K562 (cell line): Measurements from ENCODE around the gene FRMD4B. TPM values are rescaled to one million over a fixed set of nuclear protein-coding genes. Genes with fewer than 3 reads are reported as not detected.

Source experiments
- ATAC-seq: fragments of 200-7000 bp; cut with Tn5 transposase; 3 replicates; pipeline ENCODE4 v1.9.1; 2020; ENCODE audit warnings: moderate library complexity
- BruUV-seq: library from RNA; stranded (reverse); fragments of 400-500 nt; replicated peaks from 2 replicates; lab custom pipeline; 2021; lab: Mats Ljungman, UMichigan
- CTCF ChIA-PET: fragments of 300-600 bp; formaldehyde crosslinking; extraction: SDS; loops from one replicate; lab custom pipeline; 2021; ENCODE audit warnings: low intra/inter-chr PET ratio; lab: Yijun Ruan, JAX
- POLR2A ChIA-PET: fragments of 300-600, 350-650 bp; sonication (Branson Sonifier 250); formaldehyde crosslinking; extraction: SDS; loops from one replicate; lab custom pipeline; 2021; ENCODE audit warnings: antibody characterized with exemption, inconsistent platforms; lab: Yijun Ruan, JAX
- DNase-seq, 4 experiments: peaks; one replicate each; pipeline versions ENCODE4 v3.0.0 to v3.0.0-alpha.2; 2011 to 2018; ENCODE audit warnings: low spot score in 3 of 4, mixed read lengths in 3 of 4; ENCODE audit errors: extremely low read depth in 1 of 4
- FAIRE-seq: peaks from 2 replicates; lab custom pipeline; 2011; peaks lifted over from hg19 to GRCh38; lab: Jason Lieb, UNC
- H2AFZ ChIP-seq: 2 replicates; pipeline ENCODE4 v1.6.0; 2011; ENCODE audit warnings: low read depth, low read length, control low read depth, inconsistent platforms
- H3K27ac ChIP-seq: fragments of 200-600 bp; 3 replicates; pipeline ENCODE4 v1.8.0; 2011; ENCODE audit warnings: low read depth, mild to moderate bottlenecking, control low read depth, inconsistent platforms, low read length, moderate library complexity, mixed read lengths; ENCODE audit errors: extremely low read depth
- H3K27me3 ChIP-seq, 2 experiments: fragments of 300-600 bp in 1 of 2; 2 replicates in 1 of 2; 3 replicates in 1 of 2; pipeline versions ENCODE4 v1.6.0 to v1.8.0; 2011; ENCODE audit warnings: inconsistent platforms in 2 of 2, low read length in 2 of 2, mild to moderate bottlenecking in 1 of 2, mixed read lengths in 1 of 2, moderate library complexity in 1 of 2; ENCODE audit not compliant: control insufficient read depth in 2 of 2, insufficient read depth in 2 of 2
- H3K36me3 ChIP-seq: fragments of 300-600 bp; 3 replicates; pipeline ENCODE4 v1.8.0; 2011; ENCODE audit warnings: mild to moderate bottlenecking, low read length, inconsistent platforms; ENCODE audit not compliant: control insufficient read depth, insufficient read depth
- H3K4me1 ChIP-seq, 2 experiments: fragments of 200-600 bp in 1 of 2; replicated peaks in 1 of 2; 2 replicates in 1 of 2; 3 replicates in 1 of 2; pipeline versions ENCODE4 v1.5.1 to v1.8.0; 2011; ENCODE audit warnings: inconsistent platforms in 2 of 2, low read length in 2 of 2, mild to moderate bottlenecking in 1 of 2, mixed read lengths in 1 of 2, moderate library complexity in 1 of 2; ENCODE audit not compliant: control insufficient read depth in 2 of 2, insufficient read depth in 2 of 2
- H3K4me2 ChIP-seq: 2 replicates; pipeline ENCODE4 v1.6.1; 2011; ENCODE audit warnings: low read length, control low read depth, inconsistent platforms, mixed read lengths; ENCODE audit not compliant: insufficient read depth
- H3K4me3 ChIP-seq: fragments of 200-600 bp; sonication (generic), shearing (Covaris generic); 2 replicates; pipeline ENCODE4 v1.5.1; 2016; ENCODE audit warnings: control low read depth, inconsistent platforms
- H3K79me2 ChIP-seq: fragments of 200-600 bp; 3 replicates; pipeline ENCODE4 v1.8.0; 2011; ENCODE audit warnings: low read length, inconsistent platforms; ENCODE audit not compliant: control insufficient read depth, insufficient read depth
- H3K9ac ChIP-seq, 2 experiments: 2 replicates each; pipeline versions ENCODE4 v1.6.0 to v1.6.1; 2011; ENCODE audit warnings: low read depth in 2 of 2, low read length in 2 of 2, control low read depth in 1 of 2, inconsistent platforms in 1 of 2, mild to moderate bottlenecking in 1 of 2, mixed read lengths in 1 of 2; ENCODE audit not compliant: insufficient read depth in 1 of 2
- H3K9me1 ChIP-seq: one replicate; pipeline ENCODE4 v1.6.0; 2011; ENCODE audit warnings: inconsistent platforms, mild to moderate bottlenecking, low read length, moderate library complexity; ENCODE audit not compliant: control insufficient read depth, insufficient read depth
- H3K9me3 ChIP-seq: replicated peaks from 2 replicates; pipeline ENCODE4 v1.5.1; 2011; ENCODE audit warnings: low read depth, low read length, inconsistent platforms; ENCODE audit not compliant: control insufficient read depth, insufficient read depth
- H4K20me1 ChIP-seq: replicated peaks from 2 replicates; pipeline ENCODE4 v1.6.1; 2011; ENCODE audit warnings: low read length, inconsistent platforms, mixed read lengths; ENCODE audit not compliant: control insufficient read depth, insufficient read depth
- KLF1 ChIP-seq: fragments of 450-650 bp; IDR thresholded peaks from 2 replicates; pipeline ENCODE4 v1.6.1; 2016; ENCODE audit warnings: missing genetic modification characterization, missing compliant biosample characterization
- LCOR ChIP-seq: sonication (generic); formaldehyde crosslinking; IDR thresholded peaks from 2 replicates; pipeline ENCODE4 v1.8.0; 2022; ENCODE audit warnings: mild to moderate bottlenecking, missing genetic modification reagents
- LEF1 ChIP-seq: fragments of 450-650 bp; IDR thresholded peaks from 2 replicates; pipeline ENCODE4 v1.6.1; 2016; ENCODE audit warnings: mild to moderate bottlenecking
- MAFG ChIP-seq: fragments of 450-650 bp; conservative IDR thresholded peaks from 2 replicates; pipeline ENCODE4 v1.6.1; 2016; ENCODE audit warnings: missing genetic modification characterization, missing compliant biosample characterization
- MYNN ChIP-seq, 2 experiments: sonication (generic); formaldehyde crosslinking in 1 of 2; IDR thresholded peaks; 2 replicates each; pipeline versions ENCODE4 v1.5.0 to v1.6.1; 2016 to 2020; ENCODE audit warnings: antibody characterized with exemption in 1 of 2, missing genetic modification reagents in 1 of 2
- NFRKB ChIP-seq: fragments of 450-650 bp; IDR thresholded peaks from 2 replicates; pipeline ENCODE4 v1.6.1; 2016; ENCODE audit warnings: low read depth
- RBM25 ChIP-seq: fragments of 200-400 bp; formaldehyde crosslinking; IDR thresholded peaks from 2 replicates; pipeline ENCODE4 v1.6.1; 2018; ENCODE audit warnings: low read length, low read depth, moderate library complexity; ENCODE audit not compliant: severe bottlenecking
- SIRT6 ChIP-seq: IDR thresholded peaks from one replicate; pipeline ENCODE4 v1.6.1; 2012; ENCODE audit warnings: low read depth, mild to moderate bottlenecking, control low read depth, inconsistent platforms, low read length, moderate library complexity
- SRSF9 ChIP-seq: fragments of 200-400 bp; formaldehyde crosslinking; IDR thresholded peaks from 2 replicates; pipeline ENCODE4 v1.6.1; 2017; ENCODE audit warnings: low read depth, low read length, borderline replicate concordance
- TAF7 ChIP-seq: fragments of 450-650 bp; IDR thresholded peaks from 2 replicates; pipeline ENCODE4 v1.6.1; 2016; ENCODE audit warnings: missing genetic modification characterization, missing compliant biosample characterization
- ZNF175 ChIP-seq: fragments of 200-800 bp; sonication (Bioruptor generic); IDR thresholded peaks from 2 replicates; pipeline ENCODE4 v1.6.1; 2016; ENCODE audit warnings: low read depth, mild to moderate bottlenecking, missing genetic modification characterization, missing compliant biosample characterization
- WGBS: fragments of 100-300 bp; shearing (Covaris generic); methylation state at CpG from one replicate; pipeline ENCODE4 v1.1.6; 2016; ENCODE audit warnings: low coverage, mixed read lengths; ENCODE audit not compliant: insufficient coverage; ENCODE audit errors: missing lambda C conversion rate; 5-methylcytosine and 5-hydroxymethylcytosine counted together
- in situ Hi-C: fragments of 300-500 bp; cut with MboI; formaldehyde crosslinking; loops from 4 replicates; pipeline ENCODE4 v1.15.0; 2018; ENCODE audit warnings: inconsistent platforms, mixed read lengths
- intact Hi-C: fragments of 100-400 bp; cut with micrococcal nuclease; formaldehyde crosslinking; loops from 2 replicates; pipeline ENCODE4 v1.14.2; 2022
- polyA plus RNA-seq, 8 experiments: library from polyadenylated mRNA; depleted of rRNA in 4 of 8; stranded (reverse) in 5 of 8; unstranded in 3 of 8; fragments of >200 nt; fragmentation: Nextera tagmentation in 2 of 8; fragmentation: Illumina TruSeq in 1 of 8; extraction: Ambion mirVana in 2 of 8; extraction: Trizol in 1 of 8; gene quantifications; 2 replicates each; pipeline versions ENCODE4 v1.2.1 to v1.2.3, GENCODE V29; 2011 to 2014; ENCODE audit warnings: inconsistent platforms in 1 of 8, missing spikeins in 1 of 8
- total RNA-seq, 7 experiments: library from RNA; depleted of rRNA in 6 of 7; stranded (reverse); fragments of >200 nt in 6 of 7; fragmentation: Illumina TruSeq in 2 of 7; extraction: Trizol in 2 of 7; gene quantifications; 2 replicates each; pipeline versions ENCODE4 v1.2.1 to v1.2.3, GENCODE V29; 2011 to 2021; ENCODE audit warnings: low replicate concordance in 1 of 7
- TF ChIP-seq, protein P1 (sequence below): fragments of 450-650 bp; IDR thresholded peaks from 2 replicates; pipeline ENCODE4 v1.6.1; 2016; ENCODE audit warnings: borderline replicate concordance
- TF ChIP-seq, protein P2 (sequence below): fragments of 250-450 bp; sonication (Bioruptor Pico); IDR thresholded peaks from 2 replicates; pipeline ENCODE4 v1.5.0; 2021

The FRMD4B gene
- total and polyA plus RNA-seq, 9 of the 15 experiments (the other 6 are each of a cell fraction or from before 2014, with no cell fraction given): 0.03 to 0.09 (median 0.04) TPM; not detected in 3

DNA sequence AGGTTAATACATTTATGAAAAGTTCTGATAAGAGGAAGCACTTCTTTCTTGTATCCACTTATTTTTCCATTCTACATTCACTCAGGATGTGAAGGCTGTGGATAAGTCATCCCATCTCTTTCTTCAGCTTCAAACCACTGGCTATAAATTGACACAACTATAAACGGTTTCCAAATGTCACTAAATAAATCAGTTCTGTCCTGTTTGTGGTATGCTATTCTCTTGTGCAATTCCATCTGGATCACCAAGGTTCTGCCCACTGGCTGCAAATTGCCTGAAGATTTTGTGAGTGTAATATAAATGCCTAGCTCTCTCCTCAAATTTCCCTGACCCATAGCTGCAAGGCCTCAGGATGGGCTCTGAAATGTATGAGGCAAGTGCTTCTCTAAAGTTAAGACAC is 256.4 kb downstream of the FRMD4B start:
- 0% methylated on average over 1 of the region's 1 CpG for WGBS
- H2AFZ ChIP-seq: no peak overlapping the region
- TF ChIP-seq NFRKB: no peak
- TF ChIP-seq KLF1: no peak
- no peak for TF ChIP-seq LCOR (CRISPR knock-in tag)
- TF ChIP-seq, protein P1, sequence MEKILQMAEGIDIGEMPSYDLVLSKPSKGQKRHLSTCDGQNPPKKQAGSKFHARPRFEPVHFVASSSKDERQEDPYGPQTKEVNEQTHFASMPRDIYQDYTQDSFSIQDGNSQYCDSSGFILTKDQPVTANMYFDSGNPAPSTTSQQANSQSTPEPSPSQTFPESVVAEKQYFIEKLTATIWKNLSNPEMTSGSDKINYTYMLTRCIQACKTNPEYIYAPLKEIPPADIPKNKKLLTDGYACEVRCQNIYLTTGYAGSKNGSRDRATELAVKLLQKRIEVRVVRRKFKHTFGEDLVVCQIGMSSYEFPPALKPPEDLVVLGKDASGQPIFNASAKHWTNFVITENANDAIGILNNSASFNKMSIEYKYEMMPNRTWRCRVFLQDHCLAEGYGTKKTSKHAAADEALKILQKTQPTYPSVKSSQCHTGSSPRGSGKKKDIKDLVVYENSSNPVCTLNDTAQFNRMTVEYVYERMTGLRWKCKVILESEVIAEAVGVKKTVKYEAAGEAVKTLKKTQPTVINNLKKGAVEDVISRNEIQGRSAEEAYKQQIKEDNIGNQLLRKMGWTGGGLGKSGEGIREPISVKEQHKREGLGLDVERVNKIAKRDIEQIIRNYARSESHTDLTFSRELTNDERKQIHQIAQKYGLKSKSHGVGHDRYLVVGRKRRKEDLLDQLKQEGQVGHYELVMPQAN: no peak
- TF ChIP-seq, protein P2, sequence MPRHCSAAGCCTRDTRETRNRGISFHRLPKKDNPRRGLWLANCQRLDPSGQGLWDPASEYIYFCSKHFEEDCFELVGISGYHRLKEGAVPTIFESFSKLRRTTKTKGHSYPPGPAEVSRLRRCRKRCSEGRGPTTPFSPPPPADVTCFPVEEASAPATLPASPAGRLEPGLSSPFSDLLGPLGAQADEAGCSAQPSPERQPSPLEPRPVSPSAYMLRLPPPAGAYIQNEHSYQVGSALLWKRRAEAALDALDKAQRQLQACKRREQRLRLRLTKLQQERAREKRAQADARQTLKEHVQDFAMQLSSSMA (CRISPR knock-in tag): no peak
- TF ChIP-seq SRSF9: no peak
- no peak for TF ChIP-seq RBM25
- TF ChIP-seq TAF7 (tag): no peak
- TF ChIP-seq LEF1: no peak
- TF ChIP-seq MAFG (tag): no peak
- no peak for TF ChIP-seq SIRT6
- TF ChIP-seq ZNF175 (CRISPR knock-in tag): no peak
- no peak for TF ChIP-seq MYNN (IDR thresholded peaks at IDR 0.05)
- no peak for TF ChIP-seq MYNN (CRISPR knock-in tag; IDR thresholded peaks at IDR 0.05)
- no TSS peak for BruUV-seq
- H4K20me1 ChIP-seq: no peaks in the 10 kb centered on the region
- H3K9ac ChIP-seq: no peak overlapping the region
- H3K4me2 ChIP-seq: no peak overlapping the region
- FAIRE-seq: no peak
- H3K4me1 ChIP-seq: no peaks in the 10 kb centered on the region
- no peaks in the 10 kb centered on the region for H3K36me3 ChIP-seq
- no peaks in the 10 kb centered on the region for H3K79me2 ChIP-seq
- no peaks in the 10 kb centered on the region for H3K9me1 ChIP-seq
- H3K9me3 ChIP-seq: no peaks in the 10 kb centered on the region
- no peak overlapping the region for H3K27ac ChIP-seq
- ChIA-PET POLR2A (interaction anchor here (1.0 kb wide), 1 partner anchor 10 kb away, joined by 4 read pairs; no protein-coding TSS in a partner anchor), CTCF (no interaction called here)
- no peak for DNase-seq
- no peak overlapping the region for H3K4me3 ChIP-seq
- no peak for ATAC-seq
- in situ Hi-C loops: no loop called here
- intact Hi-C loops: no loop called here
- no peaks in the 10 kb centered on the region; a peak in 1 of 5 replicates for H3K27me3 ChIP-seq
